Measurements from ENCODE around the gene FNDC3A.

FNDC3A gene

GRCh38 chr13:49062297-49062896 is 86.7 kb downstream of the FNDC3A start:
- H3K9ac ChIP-seq (ENCODE audit: low read length), result no peak overlapping the region
- no peak overlapping the region for H3K4me3 ChIP-seq (ENCODE audit: low read length)

GRCh38 chr13:49063011-49063410 is 87.3 kb downstream of the FNDC3A start:
- Histone ChIP-seq H3K9me3 (replicated peaks; ENCODE audit: insufficient read depth, low read length) (no peaks in the 10 kb centered on the region), H3K36me3 (replicated peaks; ENCODE audit: insufficient read depth, low read length) (no peaks in the 10 kb centered on the region), H3K27me3 (replicated peaks; ENCODE audit: insufficient read depth, low read length) (no peaks in the 10 kb centered on the region), H3K4me1 (ENCODE audit: low read length) (peaks cover 6% of the 10 kb centered on the region; the same call in 1 of the 2 replicates), H3F3A (ENCODE audit: insufficient read depth, low read length) (no peaks in the 10 kb centered on the region), H3K4me3 (ENCODE audit: low read length) (no peak overlapping the region), H3K9me2 (replicated peaks; ENCODE audit: insufficient read depth, low read length) (no peaks in the 10 kb centered on the region), H3K79me2 (ENCODE audit: low read length) (peaks cover 25% of the 10 kb centered on the region), H3K4me2 (ENCODE audit: low read depth, low read length) (no peak overlapping the region), H3K27ac (ENCODE audit: low read length) (no peak overlapping the region), H2AFZ (ENCODE audit: low read length) (no peak overlapping the region), H4K20me1 (ENCODE audit: insufficient read depth, low read length) (no peaks in the 10 kb centered on the region), H3K9ac (ENCODE audit: low read length) (no peak overlapping the region)
- TF ChIP-seq, protein P1, sequence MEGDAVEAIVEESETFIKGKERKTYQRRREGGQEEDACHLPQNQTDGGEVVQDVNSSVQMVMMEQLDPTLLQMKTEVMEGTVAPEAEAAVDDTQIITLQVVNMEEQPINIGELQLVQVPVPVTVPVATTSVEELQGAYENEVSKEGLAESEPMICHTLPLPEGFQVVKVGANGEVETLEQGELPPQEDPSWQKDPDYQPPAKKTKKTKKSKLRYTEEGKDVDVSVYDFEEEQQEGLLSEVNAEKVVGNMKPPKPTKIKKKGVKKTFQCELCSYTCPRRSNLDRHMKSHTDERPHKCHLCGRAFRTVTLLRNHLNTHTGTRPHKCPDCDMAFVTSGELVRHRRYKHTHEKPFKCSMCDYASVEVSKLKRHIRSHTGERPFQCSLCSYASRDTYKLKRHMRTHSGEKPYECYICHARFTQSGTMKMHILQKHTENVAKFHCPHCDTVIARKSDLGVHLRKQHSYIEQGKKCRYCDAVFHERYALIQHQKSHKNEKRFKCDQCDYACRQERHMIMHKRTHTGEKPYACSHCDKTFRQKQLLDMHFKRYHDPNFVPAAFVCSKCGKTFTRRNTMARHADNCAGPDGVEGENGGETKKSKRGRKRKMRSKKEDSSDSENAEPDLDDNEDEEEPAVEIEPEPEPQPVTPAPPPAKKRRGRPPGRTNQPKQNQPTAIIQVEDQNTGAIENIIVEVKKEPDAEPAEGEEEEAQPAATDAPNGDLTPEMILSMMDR (IDR thresholded peaks at IDR 0.05; ENCODE audit: low read length), result no peak
- no peak for TF ChIP-seq EZH2 (optimal IDR thresholded peaks at IDR 0.05; ENCODE audit: low read depth, low read length)
- no peak for TF ChIP-seq EZH2phosphoT487 (IDR thresholded peaks at IDR 0.05; ENCODE audit: low read length)
- DNase-seq, result no peak

More at GRCh38 chr13:49062297-49062896, 86.7 kb downstream of the FNDC3A start:
- no peaks in the 10 kb centered on the region for H3K9me2 ChIP-seq (replicated peaks; ENCODE audit: insufficient read depth, low read length)
- H3K4me2 ChIP-seq (ENCODE audit: low read depth, low read length), result no peak overlapping the region
- H3K79me2 ChIP-seq (ENCODE audit: low read length), result peaks cover 25% of the 10 kb centered on the region
- no peaks in the 10 kb centered on the region for H3K36me3 ChIP-seq (replicated peaks; ENCODE audit: insufficient read depth, low read length)
- H3K9me3 ChIP-seq (replicated peaks; ENCODE audit: insufficient read depth, low read length), result no peaks in the 10 kb centered on the region
- H2AFZ ChIP-seq (ENCODE audit: low read length), result no peak overlapping the region
- TF ChIP-seq, protein P1 (IDR thresholded peaks at IDR 0.05; ENCODE audit: low read length), result no peak
- TF ChIP-seq EZH2phosphoT487 (IDR thresholded peaks at IDR 0.05; ENCODE audit: low read length), result no peak
- no peak for TF ChIP-seq EZH2 (optimal IDR thresholded peaks at IDR 0.05; ENCODE audit: low read depth, low read length)
- H3F3A ChIP-seq (ENCODE audit: insufficient read depth, low read length), result no peaks in the 10 kb centered on the region
- DNase-seq, result no peak
- H4K20me1 ChIP-seq (ENCODE audit: insufficient read depth, low read length), result no peaks in the 10 kb centered on the region
- H3K27ac ChIP-seq (ENCODE audit: low read length), result no peak overlapping the region
- peaks cover 6% of the 10 kb centered on the region; the same call in 1 of the 2 replicates for H3K4me1 ChIP-seq (ENCODE audit: low read length)
- no peaks in the 10 kb centered on the region for H3K27me3 ChIP-seq (replicated peaks; ENCODE audit: insufficient read depth, low read length)

GRCh38 chr13:49063497-49063896 is 87.8 kb downstream of the FNDC3A start:
- no peak overlapping the region for H3K9ac ChIP-seq (ENCODE audit: low read length)
- TF ChIP-seq EZH2phosphoT487 (IDR thresholded peaks at IDR 0.05; ENCODE audit: low read length) (no peak), EZH2 (optimal IDR thresholded peaks at IDR 0.05; ENCODE audit: low read depth, low read length) (no peak)
- TF ChIP-seq, protein P1 (IDR thresholded peaks at IDR 0.05; ENCODE audit: low read length), result no peak
- no peaks in the 10 kb centered on the region for H3K9me3 ChIP-seq (replicated peaks; ENCODE audit: insufficient read depth, low read length)
- H3F3A ChIP-seq (ENCODE audit: insufficient read depth, low read length), result no peaks in the 10 kb centered on the region
- peaks cover 25% of the 10 kb centered on the region for H3K79me2 ChIP-seq (ENCODE audit: low read length)
- no peak overlapping the region for H2AFZ ChIP-seq (ENCODE audit: low read length)
- no peaks in the 10 kb centered on the region for H3K36me3 ChIP-seq (replicated peaks; ENCODE audit: insufficient read depth, low read length)
- no peaks in the 10 kb centered on the region for H4K20me1 ChIP-seq (ENCODE audit: insufficient read depth, low read length)
- no peak for DNase-seq
- no peaks in the 10 kb centered on the region for H3K9me2 ChIP-seq (replicated peaks; ENCODE audit: insufficient read depth, low read length)
- peaks cover 4% of the 10 kb centered on the region; the same call in 1 of the 2 replicates for H3K4me1 ChIP-seq (ENCODE audit: low read length)
- H3K27ac ChIP-seq (ENCODE audit: low read length), result no peak overlapping the region
- H3K4me3 ChIP-seq (ENCODE audit: low read length), result no peak overlapping the region
- no peak overlapping the region for H3K4me2 ChIP-seq (ENCODE audit: low read depth, low read length)
- H3K27me3 ChIP-seq (replicated peaks; ENCODE audit: insufficient read depth, low read length), result no peaks in the 10 kb centered on the region

All from MM.1S (cell line).